Medulla oblongata (tissue), 1 donor: Measurements from ENCODE around the gene NDC1.
A peak's percentile ranks its signal among the peaks of the same experiment; 100 is the strongest.
"Not testable (repeated sequence)": the region's sequence is repeated elsewhere in the genome, so short reads cannot be mapped to it uniquely, and the experiment has no call there.

Experiments used
- DNase-seq: peaks from one replicate; pipeline ENCODE4 v3.0.0-alpha.2; 2015; ENCODE audit errors: extremely low spot score

The NDC1 gene

GRCh38 chr1:53837924-53838653 is at the start of gene NDC1:
Gene NDC1 (minus strand): TSS chr1:53838296. CDS start chr1:53838261, 35 bp downstream.
- DNase-seq = peak; percentile 99

- DNase-seq = not testable (repeated sequence)
Measured at GRCh38 chr1:53883600-53883999, 45.5 kb upstream of the NDC1 start.

GRCh38 chr1:53881853-53882252 is 43.8 kb upstream of the NDC1 start:
- not testable (repeated sequence) for DNase-seq

- DNase-seq = peak; percentile 52
Measured at GRCh38 chr1:53878492-53879105, 40.5 kb upstream of the NDC1 start.

- not testable (repeated sequence) for DNase-seq
Measured at GRCh38 chr1:53875150-53875549, 37.1 kb upstream of the NDC1 start.

GRCh38 chr1:53871773-53872484 is 33.8 kb upstream of the NDC1 start:
- DNase-seq = no peak

- no peak for DNase-seq
Measured at GRCh38 chr1:53871221-53871620, 33.1 kb upstream of the NDC1 start.

- peak; percentile 72 for DNase-seq
Measured at GRCh38 chr1:53869454-53870117, 31.5 kb upstream of the NDC1 start.

GRCh38 chr1:53868565-53868964 is 30.5 kb upstream of the NDC1 start:
- no peak for DNase-seq

GRCh38 chr1:53862507-53862906 is 24.4 kb upstream of the NDC1 start:
- no peak for DNase-seq

GRCh38 chr1:53860967-53861411 is 22.9 kb upstream of the NDC1 start:
- DNase-seq = peak; percentile 71

- DNase-seq = no peak
Measured at GRCh38 chr1:53851571-53852285, 13.6 kb upstream of the NDC1 start.

- DNase-seq = no peak
Measured at GRCh38 chr1:53850082-53850673, 12.1 kb upstream of the NDC1 start.

- DNase-seq = no peak
Measured at GRCh38 chr1:53847980-53848379, 9.9 kb upstream of the NDC1 start.

- DNase-seq = no peak
Measured at GRCh38 chr1:53842347-53842746, 4.3 kb upstream of the NDC1 start.

- no peak for DNase-seq
Measured at GRCh38 chr1:53838654-53838974, 518 bp upstream of the NDC1 start.

GRCh38 chr1:53837646-53837923 is 511 bp downstream of the NDC1 start:
- DNase-seq = no peak

GRCh38 chr1:53835491-53835890 is 2.6 kb downstream of the NDC1 start:
- no peak for DNase-seq

- no peak for DNase-seq
Measured at GRCh38 chr1:53834776-53835175, 3.3 kb downstream of the NDC1 start.

- DNase-seq = no peak
Measured at GRCh38 chr1:53833393-53833792, 4.7 kb downstream of the NDC1 start.

GRCh38 chr1:53826367-53826766 is 11.7 kb downstream of the NDC1 start:
- no peak for DNase-seq

GRCh38 chr1:53825306-53825705 is 12.8 kb downstream of the NDC1 start:
- DNase-seq = no peak
